ENCODE data around the gene RXRA. TPM values are rescaled to one million over a fixed set of nuclear protein-coding genes. Genes with fewer than 3 reads are reported as not detected.

Gene RXRA
- total and polyA plus RNA-seq, 7 experiments from 2014 or later: 0.31 to 59.5 (median 8.4) TPM

DNA sequence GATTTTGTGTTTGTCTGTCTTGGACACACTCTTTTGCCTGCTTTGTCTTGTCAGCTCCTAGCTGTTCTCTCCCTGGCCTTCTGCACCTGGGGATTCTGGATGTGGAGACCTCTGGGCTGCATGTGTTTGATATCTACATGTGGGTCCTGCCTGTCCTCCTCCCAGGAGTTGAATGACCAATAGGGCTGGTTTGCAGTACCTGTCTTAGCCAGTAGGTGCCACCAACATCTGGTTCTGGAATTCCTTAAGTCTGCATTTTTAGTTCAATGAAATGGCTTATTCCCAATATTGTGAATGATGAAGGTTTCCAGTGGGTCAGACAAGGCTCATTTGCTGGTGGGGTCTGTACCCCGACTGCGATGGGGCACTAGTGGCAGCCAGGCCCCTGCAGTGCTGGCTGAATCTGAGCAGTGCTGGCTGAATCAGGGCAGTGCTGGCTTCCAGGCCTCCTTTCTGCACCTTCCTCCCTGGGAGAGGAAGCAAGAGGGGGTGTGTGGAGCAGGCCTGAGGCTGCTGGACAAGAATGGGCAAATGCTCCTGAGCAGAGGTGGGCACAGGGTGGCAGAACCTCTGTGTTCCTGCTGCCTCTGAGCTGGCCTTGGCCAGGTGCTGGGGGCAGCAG, 73.3 kb downstream of the RXRA start:
- H3K4me1 ChIP-seq (ENCODE audit: control insufficient read depth in 2 of 2, insufficient read depth in 2 of 2, low read length in 2 of 2): peaks cover 38 to 39% of the 10 kb centered on the region in 2 donors
- H3K4me3 ChIP-seq (ENCODE audit: low read length): no peak overlapping the region
- no peaks in the 10 kb centered on the region for H3K36me3 ChIP-seq (ENCODE audit: control insufficient read depth in 2 of 3, insufficient read depth in 3 of 3, low read length in 3 of 3)
- intact Hi-C loops (cut with micrococcal nuclease): loop anchor here in 1 of 2 donors (5.0 kb wide), 1 partner anchor 332 kb away; the partner anchor contains the start of gene BRD3
- Mint-ChIP-seq H3K4me3 (no peak overlapping the region), H3K4me1 (peaks cover 31 to 55% (median 40%) of the 10 kb centered on the region in 7 donors), H3K36me3 (peaks cover 0 to 5% (median 0%) of the 10 kb centered on the region in 5 donors), H3K27me3 (no peaks in the 10 kb centered on the region), H3K9me3 (peaks cover 0 to 3% (median 0%) of the 10 kb centered on the region in 11 donors), H3K27ac (peak overlapping the region in 1 of 9 donors; percentile 17)
- ChIA-PET CTCF (interaction anchor here (0.7 to 1.3 kb wide), 2 partner anchors 44 to 53 kb away, joined by 3 to 6 read pairs; no protein-coding TSS in a partner anchor), POLR2A (interaction anchor here (1.5 kb wide), 1 partner anchor 9 kb away, joined by 3 read pairs; no protein-coding TSS in a partner anchor)
- no peaks in the 10 kb centered on the region for H3K27me3 ChIP-seq (ENCODE audit: control insufficient read depth in 2 of 2, insufficient read depth in 2 of 2, low read length in 2 of 2)
- no peak for ATAC-seq
- peaks cover 0 to 7% (median 0%) of the 10 kb centered on the region in 3 experiments for H3K9me3 ChIP-seq (ENCODE audit: control insufficient read depth in 2 of 3, low read length in 3 of 3)
- no peak overlapping the region for H3K27ac ChIP-seq (ENCODE audit: low read depth, low read length)
- no peak for DNase-seq

DNA sequence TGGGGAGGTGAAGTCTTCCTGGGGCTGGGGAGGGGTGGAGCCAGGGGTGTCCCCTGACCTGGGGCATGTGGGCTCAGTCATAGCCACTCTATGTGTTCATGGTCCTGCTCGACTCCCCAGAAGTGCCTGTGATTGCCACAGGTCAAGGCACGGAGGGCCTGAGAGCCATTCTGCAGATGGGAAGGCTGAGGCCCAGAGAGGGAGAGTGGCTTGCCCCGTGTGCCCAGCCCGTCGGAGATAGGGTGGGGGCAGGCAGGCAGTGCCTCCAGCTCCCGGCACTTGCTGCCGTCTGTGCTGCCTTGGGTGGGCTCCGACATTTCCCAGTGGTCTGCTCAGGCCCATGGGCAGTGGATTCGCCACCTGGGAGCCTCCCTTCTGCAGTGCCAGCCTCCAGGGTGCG, 74.0 kb downstream of the RXRA start:
- Mint-ChIP-seq H3K4me3 (no peak overlapping the region), H3K27me3 (peaks cover 0 to 2% (median 0%) of the 10 kb centered on the region in 5 donors), H3K27ac (no peak overlapping the region), H3K4me1 (peaks cover 35 to 55% (median 41%) of the 10 kb centered on the region in 7 donors), H3K9me3 (peaks cover 0 to 3% (median 0%) of the 10 kb centered on the region in 11 donors), H3K36me3 (peaks cover 0 to 5% (median 0%) of the 10 kb centered on the region in 5 donors)
- ChIA-PET POLR2A (interaction anchor here (1.5 kb wide), 1 partner anchor 8 kb away, joined by 3 read pairs; no protein-coding TSS in a partner anchor), CTCF (interaction anchor here (0.7 to 1.3 kb wide), 2 partner anchors 43 to 53 kb away, joined by 3 to 6 read pairs; no protein-coding TSS in a partner anchor)
- Histone ChIP-seq H3K27me3 (ENCODE audit: control insufficient read depth in 2 of 2, insufficient read depth in 2 of 2, low read length in 2 of 2) (no peaks in the 10 kb centered on the region), H3K4me3 (ENCODE audit: low read length) (no peak overlapping the region), H3K4me1 (ENCODE audit: control insufficient read depth in 2 of 2, insufficient read depth in 2 of 2, low read length in 2 of 2) (peaks cover 44 to 46% of the 10 kb centered on the region in 2 donors), H3K27ac (ENCODE audit: low read depth, low read length) (no peak overlapping the region), H3K36me3 (ENCODE audit: control insufficient read depth in 2 of 3, insufficient read depth in 3 of 3, low read length in 3 of 3) (no peaks in the 10 kb centered on the region), H3K9me3 (ENCODE audit: control insufficient read depth in 2 of 3, low read length in 3 of 3) (peaks cover 0 to 7% (median 0%) of the 10 kb centered on the region in 3 experiments)
- intact Hi-C loops (cut with micrococcal nuclease): loop anchor here in 1 of 2 donors (5.0 kb wide), 1 partner anchor 333 kb away; the partner anchor contains the start of gene BRD3
- ATAC-seq: no peak
- no peak for DNase-seq

DNA sequence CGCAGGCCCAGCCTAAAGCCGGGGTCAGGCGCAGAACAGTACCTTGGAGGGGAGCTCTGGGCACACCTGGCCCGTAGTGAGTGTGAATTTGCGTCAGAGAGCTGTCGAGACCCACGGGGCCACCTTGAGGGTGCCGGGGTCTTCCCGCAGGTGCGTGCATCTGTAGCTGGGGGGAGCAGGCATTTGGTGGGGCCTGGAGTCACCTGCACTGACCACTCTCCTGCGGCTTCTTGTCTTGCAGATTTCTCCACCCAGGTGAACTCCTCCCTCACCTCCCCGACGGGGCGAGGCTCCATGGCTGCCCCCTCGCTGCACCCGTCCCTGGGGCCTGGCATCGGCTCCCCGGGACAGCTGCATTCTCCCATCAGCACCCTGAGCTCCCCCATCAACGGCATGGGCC, 75.1 kb downstream of the RXRA start:
- intact Hi-C loops (cut with micrococcal nuclease): loop anchor here in 1 of 2 donors (5.0 kb wide), 1 partner anchor 334 kb away; the partner anchor contains the start of gene BRD3

DNA sequence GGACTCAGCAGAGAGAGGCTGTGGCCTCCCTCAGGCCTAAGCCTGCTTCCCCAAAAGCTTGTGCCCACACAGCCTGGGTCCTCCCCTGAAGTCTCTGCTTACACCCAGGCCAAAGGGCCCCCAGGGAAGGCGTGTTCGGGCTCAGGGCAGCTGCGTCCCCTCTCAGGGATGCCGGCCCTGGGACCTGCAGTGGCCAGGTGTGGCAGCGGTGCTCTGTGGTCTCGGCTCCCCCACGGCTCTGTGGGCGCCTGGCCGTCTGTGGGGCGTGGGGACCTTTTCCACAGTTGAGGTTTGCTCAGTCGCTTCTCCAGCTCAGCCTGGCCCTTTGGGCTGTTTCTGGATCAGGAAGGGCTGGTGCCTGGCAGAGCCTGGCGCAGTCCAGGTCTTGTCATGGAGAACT, 75.9 kb downstream of the RXRA start:
- ChIA-PET POLR2A (interaction anchor here (0.8 kb wide), 1 partner anchor 214 kb away, joined by 3 read pairs; no protein-coding TSS in a partner anchor), CTCF (no interaction called here)
- peaks cover 0 to 7% (median 0%) of the 10 kb centered on the region in 3 experiments for H3K9me3 ChIP-seq (ENCODE audit: control insufficient read depth in 2 of 3, low read length in 3 of 3)
- H3K27me3 ChIP-seq (ENCODE audit: control insufficient read depth in 2 of 2, insufficient read depth in 2 of 2, low read length in 2 of 2): no peaks in the 10 kb centered on the region
- Mint-ChIP-seq H3K27me3 (peaks cover 0 to 8% (median 0%) of the 10 kb centered on the region in 5 donors), H3K36me3 (peaks cover 0 to 5% (median 0%) of the 10 kb centered on the region in 5 donors), H3K27ac (no peak overlapping the region), H3K4me1 (peaks cover 32 to 54% (median 43%) of the 10 kb centered on the region in 7 donors), H3K9me3 (peaks cover 0 to 4% (median 0%) of the 10 kb centered on the region in 11 donors), H3K4me3 (no peak overlapping the region)
- no peak overlapping the region for H3K4me3 ChIP-seq (ENCODE audit: low read length)
- H3K4me1 ChIP-seq (ENCODE audit: control insufficient read depth in 2 of 2, insufficient read depth in 2 of 2, low read length in 2 of 2): peaks cover 42 to 46% of the 10 kb centered on the region in 2 donors
- no peaks in the 10 kb centered on the region for H3K36me3 ChIP-seq (ENCODE audit: control insufficient read depth in 2 of 3, insufficient read depth in 3 of 3, low read length in 3 of 3)
- ATAC-seq: no peak
- H3K27ac ChIP-seq (ENCODE audit: low read depth, low read length): no peak overlapping the region
- DNase-seq: no peak
- intact Hi-C loops (cut with micrococcal nuclease): loop anchor here in 1 of 2 donors (5.0 kb wide), 1 partner anchor 335 kb away; the partner anchor contains the start of gene BRD3

More for the DNA sequence above, 75.1 kb downstream of the RXRA start:
- DNase-seq (no peak), ATAC-seq (no peak)
- no peak overlapping the region for H3K4me3 Mint-ChIP-seq
- H3K4me1 Mint-ChIP-seq: peaks cover 32 to 55% (median 49%) of the 10 kb centered on the region in 7 donors
- H3K27me3 Mint-ChIP-seq: peaks cover 0 to 8% (median 0%) of the 10 kb centered on the region in 5 donors
- no peak overlapping the region for H3K4me3 ChIP-seq (ENCODE audit: low read length)
- H3K27me3 ChIP-seq (ENCODE audit: control insufficient read depth in 2 of 2, insufficient read depth in 2 of 2, low read length in 2 of 2): no peaks in the 10 kb centered on the region
- H3K27ac Mint-ChIP-seq: no peak overlapping the region
- peaks cover 0 to 3% (median 0%) of the 10 kb centered on the region in 11 donors for H3K9me3 Mint-ChIP-seq
- peaks cover 0 to 5% (median 0%) of the 10 kb centered on the region in 5 donors for H3K36me3 Mint-ChIP-seq
- no peaks in the 10 kb centered on the region for H3K36me3 ChIP-seq (ENCODE audit: control insufficient read depth in 2 of 3, insufficient read depth in 3 of 3, low read length in 3 of 3)
- no peak overlapping the region for H3K27ac ChIP-seq (ENCODE audit: low read depth, low read length)
- H3K4me1 ChIP-seq (ENCODE audit: control insufficient read depth in 2 of 2, insufficient read depth in 2 of 2, low read length in 2 of 2): peaks cover 42 to 46% of the 10 kb centered on the region in 2 donors
- H3K9me3 ChIP-seq (ENCODE audit: control insufficient read depth in 2 of 3, low read length in 3 of 3): peaks cover 0 to 7% (median 0%) of the 10 kb centered on the region in 3 experiments
- POLR2A ChIA-PET: interaction anchor here (0.8 kb wide), 1 partner anchor 213 kb away, joined by 3 read pairs; no protein-coding TSS in a partner anchor
- CTCF ChIA-PET: no interaction called here

DNA sequence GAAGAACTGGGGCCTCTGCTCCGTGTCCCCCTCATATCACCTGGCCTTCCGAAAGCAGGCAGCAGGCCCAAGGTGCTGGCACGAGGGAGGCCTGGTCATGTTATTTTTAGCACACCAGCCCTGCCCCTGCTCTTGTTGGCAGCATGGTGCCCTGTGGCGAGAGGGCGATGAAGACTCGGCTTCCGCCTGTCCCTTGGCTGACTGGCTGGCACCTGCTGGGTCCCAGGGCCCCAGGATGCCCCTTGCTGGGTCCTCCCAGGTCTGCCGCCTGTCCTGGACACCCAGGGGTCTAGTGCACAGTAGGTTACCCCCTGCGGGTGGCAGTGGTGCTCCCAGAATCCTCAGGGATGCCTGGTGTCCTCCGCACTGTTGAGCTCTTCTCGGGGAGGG, 77.0 kb downstream of the RXRA start:
- H3K27ac ChIP-seq (ENCODE audit: low read depth, low read length): no peak overlapping the region
- Mint-ChIP-seq H3K36me3 (peaks cover 0 to 5% (median 0%) of the 10 kb centered on the region in 5 donors), H3K4me1 (peaks cover 27 to 44% (median 38%) of the 10 kb centered on the region in 7 donors), H3K4me3 (peak overlapping the region in 7 of 10 donors; percentile 51 to 81 (median 72)), H3K27me3 (peaks cover 0 to 8% (median 0%) of the 10 kb centered on the region in 5 donors), H3K9me3 (peaks cover 0 to 4% (median 0%) of the 10 kb centered on the region in 11 donors), H3K27ac (peak overlapping the region in 5 of 9 donors; percentile 6 to 86 (median 73))
- H3K36me3 ChIP-seq (ENCODE audit: control insufficient read depth in 2 of 3, insufficient read depth in 3 of 3, low read length in 3 of 3): no peaks in the 10 kb centered on the region
- ChIA-PET CTCF (interaction anchor here (0.7 to 1.1 kb wide), 2 partner anchors 21 to 233 kb away, joined by 3 to 4 read pairs; no protein-coding TSS in a partner anchor), POLR2A (interaction anchor here (2.0 kb wide), 1 partner anchor 11 kb away, joined by 4 read pairs; no protein-coding TSS in a partner anchor)
- peaks cover 0 to 7% (median 0%) of the 10 kb centered on the region in 3 experiments for H3K9me3 ChIP-seq (ENCODE audit: control insufficient read depth in 2 of 3, low read length in 3 of 3)
- peaks cover 40 to 49% of the 10 kb centered on the region in 2 donors for H3K4me1 ChIP-seq (ENCODE audit: control insufficient read depth in 2 of 2, insufficient read depth in 2 of 2, low read length in 2 of 2)
- H3K4me3 ChIP-seq (ENCODE audit: low read length): no peak overlapping the region
- ATAC-seq: no peak
- intact Hi-C loops (cut with micrococcal nuclease): loop anchor here in 1 of 2 donors (5.0 kb wide), 1 partner anchor 336 kb away; the partner anchor contains the start of gene BRD3
- H3K27me3 ChIP-seq (ENCODE audit: control insufficient read depth in 2 of 2, insufficient read depth in 2 of 2, low read length in 2 of 2): no peaks in the 10 kb centered on the region
- DNase-seq: no peak

DNA sequence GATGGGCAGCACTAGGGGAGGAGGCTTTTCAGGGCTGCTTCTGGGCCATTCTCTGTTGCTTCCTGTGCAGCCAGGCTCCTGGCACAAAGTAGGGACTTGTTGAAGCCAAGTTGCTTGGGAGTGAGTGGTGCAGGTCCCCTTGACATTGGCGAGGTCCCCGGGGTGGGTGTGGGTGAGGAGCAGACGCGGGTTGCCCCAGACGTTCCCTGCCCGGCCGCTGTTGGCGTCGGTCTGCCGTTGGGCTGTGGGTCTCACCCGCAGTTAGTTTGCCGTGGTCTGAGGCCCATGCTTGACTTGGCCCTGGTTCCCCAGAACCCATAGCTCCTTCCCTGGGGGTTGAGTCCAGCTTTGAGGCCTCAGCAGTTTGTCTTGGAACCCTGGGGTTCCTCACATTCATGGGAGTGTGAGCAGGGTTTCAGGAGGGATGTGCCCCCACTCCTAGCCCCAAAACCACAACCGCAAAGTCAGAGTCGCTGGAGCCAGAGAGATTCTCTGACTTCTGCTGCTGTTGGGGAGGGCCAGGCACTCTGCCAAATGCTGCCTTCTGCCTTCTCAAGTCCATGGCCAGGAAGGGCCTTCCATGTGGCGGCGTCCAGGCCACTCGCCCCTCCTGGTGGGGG, 77.5 kb downstream of the RXRA start:
- H3K36me3 Mint-ChIP-seq: peaks cover 0 to 5% (median 0%) of the 10 kb centered on the region in 5 donors
- Histone ChIP-seq H3K27ac (ENCODE audit: low read depth, low read length) (no peak overlapping the region), H3K4me3 (ENCODE audit: low read length) (no peak overlapping the region), H3K27me3 (ENCODE audit: control insufficient read depth in 2 of 2, insufficient read depth in 2 of 2, low read length in 2 of 2) (no peaks in the 10 kb centered on the region), H3K9me3 (ENCODE audit: control insufficient read depth in 2 of 3, low read length in 3 of 3) (peaks cover 0 to 7% (median 0%) of the 10 kb centered on the region in 3 experiments), H3K36me3 (ENCODE audit: control insufficient read depth in 2 of 3, insufficient read depth in 3 of 3, low read length in 3 of 3) (no peaks in the 10 kb centered on the region), H3K4me1 (ENCODE audit: control insufficient read depth in 2 of 2, insufficient read depth in 2 of 2, low read length in 2 of 2) (peaks cover 40 to 49% of the 10 kb centered on the region in 2 donors)
- DNase-seq (peak in 6 of 9 donors; percentile 35 to 49 (median 40)), ATAC-seq (peak; percentile 33)
- peak overlapping the region; percentile 33 to 81 (median 72) for H3K4me3 Mint-ChIP-seq
- peaks cover 0 to 8% (median 0%) of the 10 kb centered on the region in 5 donors for H3K27me3 Mint-ChIP-seq
- intact Hi-C loops (cut with micrococcal nuclease): loop anchor here in 1 of 2 donors (1.0 to 5.0 kb wide), 2 partner anchors 7 to 336 kb away; partner anchors contain the start of gene BRD3
- ChIA-PET CTCF (interaction anchor here (1.1 kb wide), 1 partner anchor 233 kb away, joined by 4 read pairs; no protein-coding TSS in a partner anchor), POLR2A (interaction anchor here (0.8 to 2.0 kb wide), 2 partner anchors 8 to 12 kb away, joined by 3 to 4 read pairs; no protein-coding TSS in a partner anchor)
- peaks cover 0 to 4% (median 0%) of the 10 kb centered on the region in 11 donors for H3K9me3 Mint-ChIP-seq
- H3K27ac Mint-ChIP-seq: peak overlapping the region; percentile 6 to 86 (median 56)
- peaks cover 28 to 41% (median 38%) of the 10 kb centered on the region in 7 donors for H3K4me1 Mint-ChIP-seq
